ENCODE measurements around the gene NDUFS5. TPM values are rescaled to one million over a fixed set of nuclear protein-coding genes. Genes with fewer than 3 reads are reported as not detected.
A peak's percentile ranks its signal among the peaks of the same experiment; 100 is the strongest.

NDUFS5 gene
- total RNA-seq, 1 donor from 2014 or later, result 696 TPM

DNA sequence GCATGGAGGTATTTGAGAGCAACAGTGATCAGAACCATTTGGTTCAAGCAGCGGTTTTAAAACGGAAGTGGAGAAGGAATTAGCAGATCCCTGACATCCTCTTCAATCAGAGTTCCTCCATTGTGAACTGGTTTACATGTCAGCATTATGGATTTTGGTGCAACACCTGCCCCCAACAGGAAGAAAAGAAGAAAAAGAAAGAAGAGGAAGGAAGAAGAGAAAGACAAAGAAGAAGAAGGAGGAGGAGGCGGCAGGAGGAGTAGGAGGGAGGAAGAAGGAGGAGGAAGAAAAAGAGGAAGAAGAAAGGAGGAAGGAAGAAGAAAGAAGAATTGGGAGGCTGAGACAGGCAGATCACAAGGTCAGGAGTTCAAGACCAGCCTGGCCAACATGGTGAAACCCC is 17.4 kb downstream of the NDUFS5 start:
- H3K9me3 ChIP-seq (replicated peaks), result no peaks in the 10 kb centered on the region
- TF ChIP-seq, protein P1, sequence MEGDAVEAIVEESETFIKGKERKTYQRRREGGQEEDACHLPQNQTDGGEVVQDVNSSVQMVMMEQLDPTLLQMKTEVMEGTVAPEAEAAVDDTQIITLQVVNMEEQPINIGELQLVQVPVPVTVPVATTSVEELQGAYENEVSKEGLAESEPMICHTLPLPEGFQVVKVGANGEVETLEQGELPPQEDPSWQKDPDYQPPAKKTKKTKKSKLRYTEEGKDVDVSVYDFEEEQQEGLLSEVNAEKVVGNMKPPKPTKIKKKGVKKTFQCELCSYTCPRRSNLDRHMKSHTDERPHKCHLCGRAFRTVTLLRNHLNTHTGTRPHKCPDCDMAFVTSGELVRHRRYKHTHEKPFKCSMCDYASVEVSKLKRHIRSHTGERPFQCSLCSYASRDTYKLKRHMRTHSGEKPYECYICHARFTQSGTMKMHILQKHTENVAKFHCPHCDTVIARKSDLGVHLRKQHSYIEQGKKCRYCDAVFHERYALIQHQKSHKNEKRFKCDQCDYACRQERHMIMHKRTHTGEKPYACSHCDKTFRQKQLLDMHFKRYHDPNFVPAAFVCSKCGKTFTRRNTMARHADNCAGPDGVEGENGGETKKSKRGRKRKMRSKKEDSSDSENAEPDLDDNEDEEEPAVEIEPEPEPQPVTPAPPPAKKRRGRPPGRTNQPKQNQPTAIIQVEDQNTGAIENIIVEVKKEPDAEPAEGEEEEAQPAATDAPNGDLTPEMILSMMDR (IDR thresholded peaks at IDR 0.05; ENCODE audit: borderline replicate concordance), result no peak
- DNase-seq, result no peak
- H3K27me3 ChIP-seq (ENCODE audit: low read depth), result no peaks in the 10 kb centered on the region
- intact Hi-C loops (cut with micrococcal nuclease), result no loop called here
- H3K36me3 ChIP-seq, result peaks cover 40% of the 10 kb centered on the region
- no peak overlapping the region for H3K27ac ChIP-seq (replicated peaks)
- peaks cover 22% of the 10 kb centered on the region for H3K4me1 ChIP-seq
- no peak overlapping the region for H3K4me3 ChIP-seq

DNA sequence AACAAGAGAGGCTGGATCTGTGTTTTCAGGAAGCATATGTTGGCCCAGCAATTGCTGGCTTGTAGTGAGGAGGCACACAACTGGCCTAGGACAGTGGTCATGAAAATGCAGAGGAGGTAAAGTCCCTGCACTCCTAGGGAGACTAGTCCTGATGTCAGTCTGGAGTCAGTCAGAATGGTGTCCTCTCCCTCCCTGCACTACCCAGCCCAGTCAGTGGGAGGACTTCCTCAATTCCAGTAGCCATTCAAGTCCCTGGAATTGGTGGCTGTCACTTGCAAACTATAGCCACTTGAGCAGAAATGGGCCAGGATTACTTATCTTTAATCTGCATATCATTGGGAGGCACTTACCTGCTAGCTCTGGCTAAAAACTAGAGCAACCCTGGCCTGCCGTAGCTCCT is 18.6 kb downstream of the NDUFS5 start:
- TF ChIP-seq, protein P1 (IDR thresholded peaks at IDR 0.05; ENCODE audit: borderline replicate concordance), result no peak
- intact Hi-C loops (cut with micrococcal nuclease), result no loop called here
- no peaks in the 10 kb centered on the region for H3K27me3 ChIP-seq (ENCODE audit: low read depth)
- peaks cover 22% of the 10 kb centered on the region for H3K4me1 ChIP-seq
- H3K27ac ChIP-seq (replicated peaks), result no peak overlapping the region
- no peaks in the 10 kb centered on the region for H3K9me3 ChIP-seq (replicated peaks)
- no peak overlapping the region for H3K4me3 ChIP-seq
- peaks cover 37% of the 10 kb centered on the region for H3K36me3 ChIP-seq
- DNase-seq, result no peak

DNA sequence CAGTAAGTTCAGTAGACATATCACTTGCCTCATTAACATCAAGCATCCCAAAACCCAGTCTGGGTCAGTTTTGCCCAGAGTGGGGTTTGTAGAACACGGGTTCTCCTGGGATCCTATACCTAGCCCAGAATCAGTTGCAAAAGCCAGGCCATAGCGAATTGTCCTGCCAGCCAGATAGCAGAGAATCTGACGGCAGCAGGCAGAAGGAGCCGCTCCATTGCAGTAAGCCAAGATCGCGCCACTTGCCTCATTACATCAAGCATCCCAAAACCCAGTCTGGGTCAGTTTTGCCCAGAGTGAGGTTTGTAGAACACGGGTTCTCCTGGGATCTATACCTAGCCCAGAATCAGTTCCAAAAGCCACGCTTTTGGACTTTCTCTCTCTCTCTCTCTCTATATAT is 19.1 kb downstream of the NDUFS5 start:
- peaks cover 36% of the 10 kb centered on the region for H3K36me3 ChIP-seq
- no peak for DNase-seq
- peaks cover 22% of the 10 kb centered on the region for H3K4me1 ChIP-seq
- intact Hi-C loops (cut with micrococcal nuclease), result no loop called here
- no peaks in the 10 kb centered on the region for H3K9me3 ChIP-seq (replicated peaks)
- no peak overlapping the region for H3K4me3 ChIP-seq
- no peak overlapping the region for H3K27ac ChIP-seq (replicated peaks)
- no peaks in the 10 kb centered on the region for H3K27me3 ChIP-seq (ENCODE audit: low read depth)
- TF ChIP-seq, protein P1 (IDR thresholded peaks at IDR 0.05; ENCODE audit: borderline replicate concordance), result no peak

DNA sequence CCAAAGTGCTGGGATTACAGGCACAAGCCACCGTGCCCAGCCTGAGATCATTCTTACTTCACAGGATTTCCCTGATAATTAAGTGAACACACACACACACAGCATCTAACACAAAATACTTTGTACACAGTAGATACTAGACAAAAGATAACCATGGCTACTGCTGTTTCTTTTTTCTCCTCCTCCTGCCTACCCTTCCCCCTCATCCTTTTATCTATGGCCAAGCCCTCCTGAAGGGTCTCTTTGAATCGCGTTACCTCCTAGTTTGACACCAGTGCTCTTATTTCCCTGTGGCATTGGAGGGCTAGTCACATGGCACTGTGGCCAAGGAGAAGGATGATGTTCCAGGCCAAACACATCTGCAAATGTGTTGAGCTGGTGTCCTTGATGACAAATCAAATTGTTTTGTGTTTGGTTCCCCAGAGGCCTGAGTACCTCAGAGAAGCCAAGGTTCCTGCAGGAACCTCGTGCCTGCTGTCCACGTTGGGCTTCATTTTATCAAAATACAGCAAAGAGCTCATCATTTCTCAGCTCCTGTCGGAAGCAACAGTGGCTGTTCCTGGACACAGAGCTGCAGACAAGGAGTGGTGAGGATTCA is 20.6 kb downstream of the NDUFS5 start:
- Histone ChIP-seq H3K27me3 (ENCODE audit: low read depth) (no peaks in the 10 kb centered on the region), H3K36me3 (peaks cover 22% of the 10 kb centered on the region), H3K27ac (replicated peaks) (peak overlapping the region; percentile 87), H3K4me3 (no peak overlapping the region), H3K9me3 (replicated peaks) (no peaks in the 10 kb centered on the region), H3K4me1 (peaks cover 22% of the 10 kb centered on the region)
- no peak for DNase-seq
- intact Hi-C loops (cut with micrococcal nuclease), result no loop called here
- TF ChIP-seq, protein P1 (IDR thresholded peaks at IDR 0.05; ENCODE audit: borderline replicate concordance), result no peak

DNA sequence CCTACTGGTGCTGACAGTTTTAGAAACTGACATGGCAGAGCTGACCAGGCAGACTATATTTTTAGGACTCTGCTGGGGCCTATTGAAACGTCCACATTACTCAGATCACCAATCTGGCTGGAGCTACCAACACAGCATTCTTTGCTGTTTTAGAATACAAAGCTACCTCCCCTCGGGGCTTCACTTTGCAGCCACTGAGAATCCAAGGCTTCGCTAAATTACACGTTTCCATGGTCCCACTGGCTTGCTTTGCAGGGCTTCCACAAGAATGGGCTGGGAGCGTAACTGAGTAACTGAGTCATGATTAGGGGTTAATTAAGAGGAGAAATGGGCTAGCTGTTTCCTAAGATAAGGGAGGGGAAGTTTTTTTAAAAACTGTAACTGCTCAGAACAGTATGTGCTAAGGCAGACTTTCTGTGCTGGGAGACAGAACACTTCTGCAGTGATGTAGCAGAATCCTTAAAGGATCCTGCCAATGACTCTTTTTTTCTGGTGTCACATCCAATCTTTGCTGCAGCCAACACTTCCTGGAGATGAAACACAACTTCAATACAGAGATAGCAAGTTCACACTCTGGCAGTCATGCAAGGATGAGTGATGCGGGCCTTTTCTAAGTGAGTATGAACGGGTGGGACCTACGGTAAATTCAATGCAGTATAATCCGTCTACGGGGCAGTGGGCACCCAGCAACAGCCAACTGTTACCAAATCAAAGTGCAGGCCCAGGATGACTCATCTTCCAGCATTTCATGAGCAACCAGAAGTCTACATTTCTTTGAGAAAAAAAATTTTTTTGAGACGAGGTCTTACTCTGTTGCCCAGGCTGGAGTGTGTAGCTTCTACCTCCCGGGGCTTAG is 21.5 kb downstream of the NDUFS5 start:
- intact Hi-C loops (cut with micrococcal nuclease), result no loop called here
- H3K9me3 ChIP-seq (replicated peaks), result no peaks in the 10 kb centered on the region
- no peaks in the 10 kb centered on the region for H3K27me3 ChIP-seq (ENCODE audit: low read depth)
- peaks cover 14% of the 10 kb centered on the region for H3K36me3 ChIP-seq
- peak overlapping the region; percentile 19 for H3K4me3 ChIP-seq
- peaks cover 22% of the 10 kb centered on the region for H3K4me1 ChIP-seq
- peak overlapping the region; percentile 87 for H3K27ac ChIP-seq (replicated peaks)
- DNase-seq, result peak; percentile 19
- TF ChIP-seq, protein P1 (IDR thresholded peaks at IDR 0.05; ENCODE audit: borderline replicate concordance), result no peak

Data from left ventricle myocardium inferior (tissue), 1 donor.